ENCODE measurements around the gene GJB5.

DNA sequence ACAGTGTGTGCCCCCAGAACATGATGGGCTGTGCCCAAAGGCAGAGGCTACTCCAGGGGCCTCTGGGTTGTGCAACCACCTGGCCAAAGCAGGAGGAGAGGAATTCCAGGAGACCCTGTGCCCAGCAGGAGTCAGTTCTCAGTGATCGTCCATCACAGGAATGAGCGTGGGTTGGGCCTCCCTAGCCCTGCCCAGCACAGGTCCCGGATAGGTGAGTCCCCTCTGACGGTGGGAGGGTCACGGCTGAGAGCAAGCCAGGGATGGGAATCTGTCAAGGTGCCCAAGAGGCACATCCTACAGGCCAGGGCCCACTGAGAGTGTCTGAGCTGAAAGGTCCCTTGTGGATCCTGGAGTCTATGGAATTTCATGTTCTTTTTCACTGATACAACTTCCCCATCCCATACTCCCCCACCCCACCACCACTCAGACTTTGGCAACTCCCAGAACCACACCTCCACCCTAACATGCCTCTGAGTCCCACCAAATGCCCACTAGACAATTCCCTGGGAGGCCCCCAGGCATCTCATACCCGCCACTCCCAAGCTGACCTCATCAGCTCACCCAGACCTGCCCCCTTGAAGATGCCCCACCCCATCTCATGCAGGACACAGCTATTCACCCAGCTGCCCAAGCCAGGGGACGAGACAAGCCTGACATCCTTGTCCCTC, 7.8 kb downstream of the GJB5 start:
- TF ChIP-seq, protein P1, sequence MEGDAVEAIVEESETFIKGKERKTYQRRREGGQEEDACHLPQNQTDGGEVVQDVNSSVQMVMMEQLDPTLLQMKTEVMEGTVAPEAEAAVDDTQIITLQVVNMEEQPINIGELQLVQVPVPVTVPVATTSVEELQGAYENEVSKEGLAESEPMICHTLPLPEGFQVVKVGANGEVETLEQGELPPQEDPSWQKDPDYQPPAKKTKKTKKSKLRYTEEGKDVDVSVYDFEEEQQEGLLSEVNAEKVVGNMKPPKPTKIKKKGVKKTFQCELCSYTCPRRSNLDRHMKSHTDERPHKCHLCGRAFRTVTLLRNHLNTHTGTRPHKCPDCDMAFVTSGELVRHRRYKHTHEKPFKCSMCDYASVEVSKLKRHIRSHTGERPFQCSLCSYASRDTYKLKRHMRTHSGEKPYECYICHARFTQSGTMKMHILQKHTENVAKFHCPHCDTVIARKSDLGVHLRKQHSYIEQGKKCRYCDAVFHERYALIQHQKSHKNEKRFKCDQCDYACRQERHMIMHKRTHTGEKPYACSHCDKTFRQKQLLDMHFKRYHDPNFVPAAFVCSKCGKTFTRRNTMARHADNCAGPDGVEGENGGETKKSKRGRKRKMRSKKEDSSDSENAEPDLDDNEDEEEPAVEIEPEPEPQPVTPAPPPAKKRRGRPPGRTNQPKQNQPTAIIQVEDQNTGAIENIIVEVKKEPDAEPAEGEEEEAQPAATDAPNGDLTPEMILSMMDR (IDR thresholded peaks at IDR 0.05): no peak
- no peak for TF ChIP-seq POLR2A (IDR thresholded peaks at IDR 0.05)
- TF ChIP-seq POLR2AphosphoS5 (IDR thresholded peaks at IDR 0.05; ENCODE audit: insufficient read depth in 1 of 2, low read depth in 1 of 2): no peak

All from vagina (tissue), 2 donors.